ENCODE results near the gene AGPAT3. TPM values are rescaled to one million over a fixed set of nuclear protein-coding genes. Genes with fewer than 3 reads are reported as not detected.

Gene AGPAT3
- total RNA-seq: 30.3 and 36.1 TPM in 2 replicates

GRCh38 chr21:43864962-43865539, at the start of gene AGPAT3:
AGPAT3 (plus strand) TSS chr21:43865223; CDS start chr21:43959682, 94,459 bp downstream.

GRCh38 chr21:44011579-44012473, 146.8 kb downstream of the AGPAT3 start, which contains the start of gene TRAPPC10:
TRAPPC10 (plus strand) TSS chr21:44012309; CDS start chr21:44012494, 185 bp downstream.

Other genes with a start within 250 kb of the AGPAT3 start
- 1.3 and 1.7 TPM in 2 replicates for gene HSF2BP, start 205.7 kb upstream of the AGPAT3 start, total RNA-seq
- 14.2 and 20.0 TPM in 2 replicates for gene RRP1B, start 205.7 kb upstream of the AGPAT3 start, total RNA-seq
- gene PDXK, start 146.1 kb upstream of the AGPAT3 start, total RNA-seq: 144 and 230 TPM in 2 replicates
- gene CSTB, start 88.9 kb upstream of the AGPAT3 start, total RNA-seq: 12.2 and 21.4 TPM in 2 replicates
- 11.9 and 16.5 TPM in 2 replicates for gene RRP1, start 75.6 kb upstream of the AGPAT3 start, total RNA-seq
- 15.1 and 17.3 TPM in 2 replicates for gene TRAPPC10, start 147.1 kb downstream of the AGPAT3 start, total RNA-seq
- 1.4 and 2.7 TPM in 2 replicates for gene PWP2, start 242.2 kb downstream of the AGPAT3 start, total RNA-seq

All from smooth muscle cell of bladder (primary cell).